Nephron (organoid): ENCODE results near the gene C1QL1.
"Not testable (repeated sequence)": the region's sequence is repeated elsewhere in the genome, so short reads cannot be mapped to it uniquely, and the experiment has no call there.

Source experiments
- H3K27ac Mint-ChIP-seq, 3 experiments: 2 replicates each; pipeline ENCODE4 v1.8.0; 2020; ENCODE audit warnings: mixed read lengths in 3 of 3, mild to moderate bottlenecking in 2 of 3, moderate library complexity in 1 of 3
- H3K27me3 Mint-ChIP-seq: 2 replicates; pipeline ENCODE4 v1.8.0; 2021; ENCODE audit warnings: low read depth, mild to moderate bottlenecking, moderate library complexity, mixed read lengths
- H3K36me3 Mint-ChIP-seq: 2 replicates; pipeline ENCODE4 v1.8.0; 2020; ENCODE audit warnings: low read depth, mixed read lengths
- H3K4me1 Mint-ChIP-seq: 2 replicates; pipeline ENCODE4 v1.8.0; 2020; ENCODE audit warnings: mixed read lengths
- H3K4me3 Mint-ChIP-seq, 3 experiments: 2 replicates each; pipeline ENCODE4 v1.8.0; 2020; ENCODE audit warnings: mild to moderate bottlenecking in 3 of 3, mixed read lengths in 3 of 3, moderate library complexity in 2 of 3
- H3K9me3 Mint-ChIP-seq: 2 replicates; pipeline ENCODE4 v1.8.0; 2020; ENCODE audit warnings: mixed read lengths
- CTCF ChIP-seq, 3 experiments: fragments of 200-600 bp; sonication (generic); IDR thresholded peaks; one replicate each; pipeline ENCODE4 v1.5.0; 2021; ENCODE audit warnings: antibody characterized with exemption in 3 of 3; ENCODE audit not compliant: unreplicated experiment in 3 of 3

C1QL1 gene

DNA sequence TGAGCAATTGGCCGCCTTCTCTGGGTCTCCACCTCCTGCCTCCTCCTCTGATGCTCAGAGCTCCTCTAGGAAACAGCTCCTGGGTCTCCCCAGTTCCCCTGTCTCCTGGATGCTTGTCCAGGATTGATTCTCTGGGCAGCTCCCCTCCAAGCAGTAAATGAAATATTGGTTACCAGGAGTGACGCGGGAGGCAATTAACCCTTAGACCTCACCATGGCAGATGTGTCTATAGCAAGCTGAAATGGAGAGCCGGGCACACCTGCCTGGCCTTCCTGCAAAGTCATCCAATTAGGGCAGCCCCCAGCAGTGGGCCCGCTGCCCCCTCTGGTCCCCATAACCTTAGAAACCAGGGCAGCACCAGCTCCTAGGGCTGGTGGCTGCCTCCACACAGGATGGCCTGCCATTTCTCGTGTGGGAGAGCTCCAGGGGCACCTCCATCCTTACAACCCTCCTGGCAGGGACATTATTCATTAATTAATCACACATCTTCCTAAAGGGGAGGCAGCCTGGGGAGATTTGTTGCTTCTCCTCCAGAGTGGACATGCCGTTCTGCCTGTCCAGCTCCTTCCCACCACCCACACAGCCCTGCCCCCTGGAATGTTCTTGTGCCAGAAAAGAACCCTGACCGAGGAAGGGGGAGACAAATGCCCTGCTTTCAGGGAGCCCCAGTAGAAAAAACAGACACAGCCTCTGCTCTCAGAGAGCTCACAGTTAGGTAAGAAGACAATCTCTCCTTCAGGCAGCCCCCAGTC, 12.3 kb downstream of the C1QL1 start:
- Mint-ChIP-seq H3K4me1 (peaks cover 10% of the 10 kb centered on the region), H3K9me3 (no peaks in the 10 kb centered on the region), H3K4me3 (no peak overlapping the region), H3K27me3 (peaks cover 29% of the 10 kb centered on the region), H3K27ac (peak overlapping the region in 1 of 3 experiments; percentile 37), H3K36me3 (no peaks in the 10 kb centered on the region)
- TF ChIP-seq CTCF (IDR thresholded peaks at IDR 0.05; ENCODE audit: unreplicated experiment in 3 of 3), result no peak

- peaks cover 29% of the 10 kb centered on the region for H3K27me3 Mint-ChIP-seq
- peaks cover 6% of the 10 kb centered on the region for H3K4me1 Mint-ChIP-seq
- no peak for TF ChIP-seq CTCF (IDR thresholded peaks at IDR 0.05; ENCODE audit: unreplicated experiment in 3 of 3)
- H3K4me3 Mint-ChIP-seq, result no peak overlapping the region
- no peaks in the 10 kb centered on the region for H3K9me3 Mint-ChIP-seq
- H3K27ac Mint-ChIP-seq, result no peak overlapping the region
- no peaks in the 10 kb centered on the region for H3K36me3 Mint-ChIP-seq
These were observed 15.1 kb downstream of the C1QL1 start for GRCh38 chr17:44952946-44953475.

DNA sequence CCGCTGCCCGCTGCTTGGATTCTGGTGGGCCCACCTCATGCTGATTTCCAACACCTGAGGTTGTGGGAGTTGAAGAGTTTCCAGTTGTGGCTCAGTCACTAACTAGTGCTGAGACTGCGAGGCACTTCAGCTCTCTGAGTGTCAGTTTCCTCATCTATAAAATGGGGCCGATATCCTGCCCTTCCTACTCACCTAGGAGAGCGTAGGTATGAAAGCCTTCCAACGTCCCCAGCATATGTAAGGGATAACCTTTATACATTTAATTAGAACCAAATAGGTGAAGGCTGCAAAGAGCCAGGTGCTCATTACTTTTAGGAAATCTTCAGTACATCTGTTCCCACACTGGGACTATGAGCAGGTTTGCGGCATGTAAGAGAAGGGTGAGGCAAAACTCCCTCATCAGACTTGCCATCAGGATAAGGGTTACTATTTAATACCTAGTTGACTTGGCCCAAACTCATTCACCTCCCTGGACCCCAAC, 19.7 kb downstream of the C1QL1 start:
- TF ChIP-seq CTCF (IDR thresholded peaks at IDR 0.05; ENCODE audit: unreplicated experiment in 3 of 3), result no peak
- H3K9me3 Mint-ChIP-seq, result no peaks in the 10 kb centered on the region

GRCh38 chr17:44947461-44948314, 20.4 kb downstream of the C1QL1 start, which contains the start of gene KIF18B:
KIF18B (minus strand) TSS chr17:44947773; CDS start chr17:44936344, 11,429 bp downstream.
- Mint-ChIP-seq H3K4me1 (peaks cover 12% of the 10 kb centered on the region), H3K4me3 (peak within 1 kb of the TSS; percentile 89 to 94 (median 92)), H3K9me3 (no peaks in the 10 kb centered on the region), H3K27ac (peak within 1 kb of the TSS; percentile 69 to 85 (median 76)), H3K27me3 (peaks cover under 1% of the 10 kb centered on the region), H3K36me3 (peaks cover 9% of the 10 kb centered on the region)
- no peak for TF ChIP-seq CTCF (IDR thresholded peaks at IDR 0.05; ENCODE audit: unreplicated experiment in 3 of 3)

More for the DNA sequence above, 19.7 kb downstream of the C1QL1 start:
- peak overlapping the region; percentile 89 to 94 (median 92) for H3K4me3 Mint-ChIP-seq
- H3K4me1 Mint-ChIP-seq, result peaks cover 12% of the 10 kb centered on the region
- H3K27ac Mint-ChIP-seq, result peak overlapping the region in 1 of 3 experiments; percentile 85
- H3K27me3 Mint-ChIP-seq, result peaks cover 6% of the 10 kb centered on the region
- H3K36me3 Mint-ChIP-seq, result peaks cover 9% of the 10 kb centered on the region

- Mint-ChIP-seq H3K4me1 (peaks cover 17% of the 10 kb centered on the region), H3K4me3 (peak overlapping the region; percentile 89 to 94 (median 92)), H3K36me3 (peaks cover 19% of the 10 kb centered on the region)
- H3K27me3 Mint-ChIP-seq, H3K27ac Mint-ChIP-seq, H3K9me3 Mint-ChIP-seq: not testable (repeated sequence)
These were observed 22.5 kb downstream of the C1QL1 start for GRCh38 chr17:44945652-44946051.

- H3K9me3 Mint-ChIP-seq, result peaks cover 11% of the 10 kb centered on the region
- no peaks in the 10 kb centered on the region for H3K27me3 Mint-ChIP-seq
- no peak overlapping the region for H3K4me3 Mint-ChIP-seq
These were observed 25.6 kb downstream of the C1QL1 start for GRCh38 chr17:44942456-44942855.

More at GRCh38 chr17:44942456-44942855, 25.6 kb downstream of the C1QL1 start:
- H3K4me1 Mint-ChIP-seq, result peaks cover 13% of the 10 kb centered on the region
- peak overlapping the region in 1 of 3 experiments; percentile 19 for H3K27ac Mint-ChIP-seq
- H3K36me3 Mint-ChIP-seq, result peaks cover 47% of the 10 kb centered on the region
- TF ChIP-seq CTCF (IDR thresholded peaks at IDR 0.05; ENCODE audit: unreplicated experiment in 3 of 3), result no peak
